NB4 (cell line): ENCODE data around the gene SLX1A.

Experiments used
- CTCF ChIP-seq: IDR thresholded peaks from one replicate; pipeline ENCODE4 v1.5.1; 2012; ENCODE audit warnings: low read depth, low read length
- MAX ChIP-seq: IDR thresholded peaks from 2 replicates; pipeline ENCODE4 v1.6.1; 2011; ENCODE audit warnings: low read depth, low read length
- MYC ChIP-seq: IDR thresholded peaks from 2 replicates; pipeline ENCODE4 v1.6.1; 2011; ENCODE audit warnings: low read depth, low read length

- TF ChIP-seq CTCF (no peak), MYC (no peak), MAX (no peak)
These were observed 13.7 kb upstream of the SLX1A start for GRCh38 chr16:30179931-30180330.
